B cell (primary cell): ENCODE data around the gene PNPLA2.

Source experiments
- CTCF ChIP-seq: fragments of 200-600 bp; IDR thresholded peaks from one replicate; pipeline ENCODE4 v1.8.0; 2022; ENCODE audit warnings: antibody characterized with exemption, mild to moderate bottlenecking
- EZH2 ChIP-seq: IDR thresholded peaks from 2 replicates; pipeline ENCODE4 v1.6.1; 2012; ENCODE audit warnings: borderline replicate concordance, low read depth, mild to moderate bottlenecking, moderate library complexity, low read length; ENCODE audit not compliant: insufficient read depth, poor library complexity, severe bottlenecking

- TF ChIP-seq CTCF (no peak), EZH2 (no peak)
Measured at GRCh38 chr11:868394-868793, 49.7 kb downstream of the PNPLA2 start.
